ENCODE data around the gene INSIG1. TPM values are rescaled to one million over a fixed set of nuclear protein-coding genes. Genes with fewer than 3 reads are reported as not detected.

The INSIG1 gene
- total RNA-seq, 1 experiment from 2014 or later: 573 TPM

DNA sequence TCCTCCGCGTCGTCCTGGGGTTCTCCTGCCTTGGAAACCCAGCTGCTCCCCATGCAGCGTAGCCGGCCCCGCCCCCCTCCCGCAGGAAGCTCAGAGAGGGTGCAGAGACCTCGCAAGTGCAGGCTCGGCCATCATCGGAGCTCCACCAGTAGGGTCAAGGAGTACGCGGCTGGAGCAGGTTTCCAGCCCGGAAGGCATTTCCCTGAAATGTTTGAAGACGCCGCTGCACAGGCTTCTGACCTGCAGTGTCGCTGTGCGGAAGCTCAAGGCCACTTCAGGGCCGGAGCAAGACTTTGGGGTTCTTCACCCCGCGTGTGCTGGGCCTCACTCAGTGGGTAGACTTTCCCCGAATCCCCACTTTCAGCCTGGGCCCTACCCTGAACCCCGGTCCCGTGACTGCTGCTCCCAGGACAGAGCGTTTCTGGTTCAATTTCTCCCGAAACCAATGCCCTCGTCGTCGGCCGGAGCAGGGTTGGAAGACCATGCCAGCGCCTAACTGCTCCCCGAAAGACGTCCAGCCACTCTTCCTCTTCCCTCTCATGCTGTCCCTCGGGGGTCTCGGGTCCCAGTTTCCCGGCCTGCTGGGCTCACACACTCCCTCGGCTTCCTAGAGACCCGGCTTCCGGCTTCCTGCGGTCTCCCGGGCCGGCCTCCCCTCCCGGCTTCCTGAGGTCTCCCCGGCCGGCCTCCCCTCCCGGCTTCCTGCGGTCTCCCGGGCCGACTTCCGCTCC is 52.1 kb downstream of the INSIG1 start:
- DNase-seq (ENCODE audit: low read depth): no peak

DNA sequence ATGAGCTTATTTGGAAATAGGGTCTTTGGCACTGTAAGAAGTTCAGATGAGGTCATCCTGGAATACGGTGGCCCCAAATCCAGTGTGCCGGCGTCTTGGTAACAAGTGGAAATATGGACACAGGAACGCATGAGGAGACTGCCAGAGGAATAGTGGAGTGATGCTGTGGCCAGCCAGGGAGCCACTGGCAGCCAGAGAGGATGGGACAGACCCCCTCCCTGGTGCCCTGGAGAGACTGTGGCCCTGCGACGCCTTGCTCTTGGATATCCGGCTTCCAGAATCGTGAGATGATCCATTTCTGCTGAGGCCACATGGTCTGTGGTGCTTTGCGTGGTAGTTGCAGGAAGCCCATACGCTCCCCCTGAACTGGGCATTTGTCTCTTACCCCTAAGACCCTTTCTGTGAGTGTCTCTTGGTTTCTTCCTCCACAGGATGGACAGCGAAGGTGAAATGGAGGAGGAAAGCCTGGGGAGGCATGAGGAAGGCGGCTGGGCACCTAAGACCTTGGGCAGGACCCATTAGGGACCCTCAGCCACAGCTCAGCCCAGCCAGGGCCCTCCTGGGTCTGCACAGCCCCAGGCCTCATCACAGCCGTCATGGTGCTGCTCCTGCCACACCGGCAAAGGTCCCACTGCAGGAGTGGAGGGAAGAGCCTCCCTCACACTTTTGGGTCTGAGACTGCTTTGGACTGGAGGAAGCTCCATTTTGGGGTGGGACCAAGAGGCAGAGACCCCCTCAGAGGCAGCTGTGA is 53.6 kb downstream of the INSIG1 start:
- DNase-seq (ENCODE audit: low read depth): no peak

DNA sequence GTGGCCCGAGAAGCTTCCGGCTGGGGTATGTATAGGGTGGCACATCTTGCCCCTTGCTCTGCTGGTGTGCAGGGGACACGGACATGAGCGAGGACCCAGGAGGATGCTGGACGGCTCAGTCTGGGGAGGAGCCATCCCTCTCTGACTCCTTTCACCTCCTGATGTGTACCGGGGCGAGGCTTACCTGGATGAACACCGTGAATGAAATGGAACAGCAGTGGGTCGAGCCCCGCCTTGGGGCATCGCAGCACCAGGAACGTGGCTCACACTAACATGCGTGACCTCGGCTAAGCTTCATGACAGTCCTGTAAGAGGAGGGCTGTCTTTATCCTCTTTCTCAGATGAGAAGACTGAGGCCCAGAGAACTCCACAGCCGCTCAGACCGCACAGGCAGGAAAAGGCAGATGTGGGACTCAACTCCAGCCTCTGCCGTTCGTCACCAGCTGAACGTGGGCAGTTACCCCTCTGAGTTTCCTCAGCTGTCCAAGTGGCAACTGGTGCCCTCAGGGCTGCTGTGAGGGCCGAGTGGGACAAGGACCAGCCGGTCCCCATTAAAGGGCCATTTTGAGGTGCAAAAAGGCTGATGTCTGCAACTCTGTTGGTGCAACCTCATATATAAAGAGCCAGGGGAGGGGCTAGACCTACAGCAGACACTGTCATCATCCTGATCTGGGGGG is 54.5 kb downstream of the INSIG1 start:
- DNase-seq (ENCODE audit: low read depth): no peak

DNA sequence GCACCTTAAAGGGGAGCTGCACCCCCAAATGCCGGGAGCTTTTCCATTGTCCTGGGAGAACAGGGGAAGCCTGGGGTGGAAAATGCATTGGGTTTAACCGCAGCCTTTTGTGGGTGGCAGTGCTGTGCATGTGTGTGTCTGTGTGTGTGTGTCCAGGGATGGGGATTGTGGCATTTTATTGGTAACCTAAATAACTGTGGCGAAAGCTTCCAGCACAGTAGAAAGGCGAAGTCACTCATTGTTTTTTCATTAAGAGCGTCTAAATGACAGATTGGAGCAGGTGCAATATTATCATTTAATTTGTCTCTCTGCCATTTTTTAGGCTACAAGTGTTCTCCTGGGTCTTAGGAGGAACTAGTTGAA is 55.1 kb downstream of the INSIG1 start:
- DNase-seq (ENCODE audit: low read depth): no peak

DNA sequence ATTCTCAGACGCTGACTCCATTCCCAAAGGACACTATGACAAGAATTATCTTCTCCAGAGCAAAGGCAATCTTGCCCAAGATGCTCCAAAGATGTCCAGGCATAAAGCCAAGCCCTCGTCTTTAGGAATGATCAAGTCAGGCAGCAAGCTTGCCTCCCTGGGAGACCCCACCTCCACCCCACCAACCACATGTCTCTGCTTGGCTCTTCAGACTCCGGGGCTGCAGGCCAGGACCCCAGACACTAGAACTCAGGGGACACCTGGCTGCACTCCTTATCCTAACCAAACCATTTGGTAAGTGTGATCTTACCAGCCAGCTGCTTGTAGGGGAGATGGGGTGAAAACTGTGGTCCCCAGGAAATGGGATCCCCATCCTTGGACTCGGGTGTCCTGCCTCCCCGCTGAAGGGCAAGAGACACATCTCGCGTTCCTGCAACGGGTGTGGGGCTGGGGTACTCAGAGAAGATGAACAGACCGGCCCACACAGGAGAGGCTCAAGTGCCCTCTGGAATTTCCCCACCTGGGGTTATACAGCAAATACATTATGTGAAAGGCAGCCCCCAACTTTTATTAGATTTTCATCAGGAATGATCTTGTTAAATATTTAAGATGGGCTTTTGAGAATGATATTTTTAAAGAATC is 55.7 kb downstream of the INSIG1 start:
- no peak for DNase-seq (ENCODE audit: low read depth)

DNA sequence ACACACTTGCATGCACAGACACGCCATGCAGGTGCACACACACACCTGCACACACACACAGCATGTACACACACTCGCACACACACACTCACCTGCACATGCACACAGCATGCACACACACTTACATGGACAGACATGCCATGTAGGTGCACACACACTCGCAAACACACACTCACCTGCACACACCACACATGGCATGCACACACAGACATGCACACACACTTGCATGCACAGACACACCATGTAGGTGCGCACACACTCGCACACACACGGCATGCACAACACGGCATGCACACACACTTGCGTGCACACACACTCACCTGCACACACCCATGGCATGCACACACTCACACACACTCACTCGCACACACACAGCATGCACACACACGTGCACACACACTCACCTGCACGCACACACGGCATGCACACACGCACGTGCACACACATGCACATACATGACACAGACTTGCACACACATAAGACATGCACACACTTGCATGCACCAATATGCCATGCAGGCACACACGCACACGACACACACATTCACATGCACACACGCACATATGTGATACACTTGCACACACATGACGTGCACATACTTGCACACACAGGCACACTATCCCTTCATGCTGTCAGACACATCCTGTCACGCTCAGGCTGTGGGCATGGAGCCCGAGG is 56.8 kb downstream of the INSIG1 start:
- no peak for DNase-seq (ENCODE audit: low read depth)

DNA sequence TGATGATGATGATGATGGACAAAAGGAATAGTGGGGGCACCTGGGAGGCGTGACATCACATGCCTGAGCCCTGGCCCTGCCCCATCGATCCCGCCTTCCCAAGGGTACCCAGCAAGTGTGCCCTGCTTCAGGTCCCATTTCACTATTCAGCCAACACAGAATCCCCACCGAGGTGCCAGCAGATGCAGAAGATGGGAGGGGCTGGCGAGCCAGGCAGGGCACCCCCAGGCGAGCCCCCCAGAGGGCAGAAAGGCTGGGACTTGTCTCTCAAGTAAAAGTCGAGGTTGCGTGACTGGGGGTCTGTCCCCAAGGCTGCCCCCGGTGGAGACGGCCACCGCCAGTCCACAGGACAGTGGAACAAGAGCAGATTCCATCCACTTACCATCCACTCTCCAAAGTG is 57.5 kb downstream of the INSIG1 start:
- DNase-seq (ENCODE audit: low read depth): no peak

DNA sequence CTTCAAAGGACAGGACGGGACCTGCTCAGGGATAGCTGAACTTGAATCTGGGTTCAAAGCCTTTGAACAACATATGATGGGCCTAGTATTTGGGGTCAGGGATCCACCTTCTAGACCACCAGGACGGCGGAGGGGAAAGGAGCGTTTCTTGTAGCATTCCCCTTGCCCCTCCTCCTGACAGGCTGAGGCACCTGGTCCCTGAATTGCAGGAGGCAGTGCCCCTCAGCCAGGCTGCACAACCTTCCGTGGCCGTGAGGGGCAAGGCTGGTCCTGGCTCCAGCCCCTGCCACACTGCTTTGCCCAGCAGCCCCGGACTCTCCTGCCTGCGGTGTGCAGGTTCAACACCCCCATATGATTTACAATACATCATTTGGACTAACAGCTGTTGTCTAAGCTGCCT is 58.1 kb downstream of the INSIG1 start:
- no peak for DNase-seq (ENCODE audit: low read depth)

DNA sequence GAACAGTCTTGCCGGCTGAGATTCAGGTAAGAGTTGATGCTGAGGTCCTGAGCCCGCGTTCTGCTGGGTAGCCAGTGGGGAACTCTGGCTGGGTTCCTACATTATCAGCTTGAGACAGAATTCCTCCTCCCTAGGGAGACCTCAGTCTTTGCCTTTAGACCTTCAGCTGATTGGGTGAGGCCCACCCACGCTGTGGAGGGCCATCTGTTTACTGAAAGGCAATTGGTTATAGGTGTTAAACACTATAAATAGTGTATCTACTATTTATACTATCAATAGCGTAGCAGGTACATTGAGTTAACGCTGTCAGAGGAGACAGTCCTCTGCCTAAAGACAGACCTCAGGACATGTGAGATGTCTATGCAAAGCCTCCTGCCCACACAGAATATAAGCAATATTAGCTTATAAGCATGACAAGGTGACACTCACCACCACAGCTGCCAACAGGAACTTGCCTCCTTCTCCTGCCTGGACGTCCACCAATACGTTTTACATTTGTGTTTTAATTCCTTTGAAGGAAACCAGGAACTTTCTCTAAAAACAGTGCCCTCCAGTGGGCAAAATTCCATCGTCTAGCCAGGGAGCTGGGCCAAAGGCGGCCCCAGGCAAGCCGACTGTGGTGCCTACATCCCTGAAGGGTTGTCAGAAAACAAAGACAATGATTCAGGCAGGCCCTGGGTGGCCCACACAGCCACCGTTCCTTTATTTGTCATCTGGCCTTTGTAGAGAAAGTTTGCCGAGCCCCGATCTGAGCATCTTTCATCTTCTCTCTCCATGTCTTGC is 58.8 kb downstream of the INSIG1 start:
- peak; percentile 43 for DNase-seq (ENCODE audit: low read depth)

DNA sequence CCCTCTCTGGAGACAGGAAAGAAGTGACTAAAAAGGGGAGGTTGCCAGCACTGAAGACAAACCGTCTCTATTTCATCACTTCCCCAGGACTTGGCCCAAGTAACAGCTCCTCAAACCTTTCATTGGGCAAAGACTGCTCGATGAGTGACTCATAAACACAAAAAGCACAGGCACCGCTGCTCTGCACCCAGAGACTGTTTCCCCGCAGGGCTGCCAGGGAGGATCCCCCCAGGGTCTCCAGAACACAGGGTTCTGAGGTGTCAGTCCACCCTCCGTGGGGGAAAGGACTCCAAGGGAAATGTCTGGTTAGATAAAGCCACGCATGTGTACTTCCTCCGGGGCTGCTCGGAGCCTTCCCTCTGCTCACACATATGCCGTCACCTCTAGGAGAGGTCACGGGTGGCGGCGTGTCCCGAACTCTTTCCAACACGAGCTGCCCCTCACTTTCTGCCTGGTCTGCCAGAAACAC is 59.9 kb downstream of the INSIG1 start:
- DNase-seq (ENCODE audit: low read depth): peak; percentile 34

DNA sequence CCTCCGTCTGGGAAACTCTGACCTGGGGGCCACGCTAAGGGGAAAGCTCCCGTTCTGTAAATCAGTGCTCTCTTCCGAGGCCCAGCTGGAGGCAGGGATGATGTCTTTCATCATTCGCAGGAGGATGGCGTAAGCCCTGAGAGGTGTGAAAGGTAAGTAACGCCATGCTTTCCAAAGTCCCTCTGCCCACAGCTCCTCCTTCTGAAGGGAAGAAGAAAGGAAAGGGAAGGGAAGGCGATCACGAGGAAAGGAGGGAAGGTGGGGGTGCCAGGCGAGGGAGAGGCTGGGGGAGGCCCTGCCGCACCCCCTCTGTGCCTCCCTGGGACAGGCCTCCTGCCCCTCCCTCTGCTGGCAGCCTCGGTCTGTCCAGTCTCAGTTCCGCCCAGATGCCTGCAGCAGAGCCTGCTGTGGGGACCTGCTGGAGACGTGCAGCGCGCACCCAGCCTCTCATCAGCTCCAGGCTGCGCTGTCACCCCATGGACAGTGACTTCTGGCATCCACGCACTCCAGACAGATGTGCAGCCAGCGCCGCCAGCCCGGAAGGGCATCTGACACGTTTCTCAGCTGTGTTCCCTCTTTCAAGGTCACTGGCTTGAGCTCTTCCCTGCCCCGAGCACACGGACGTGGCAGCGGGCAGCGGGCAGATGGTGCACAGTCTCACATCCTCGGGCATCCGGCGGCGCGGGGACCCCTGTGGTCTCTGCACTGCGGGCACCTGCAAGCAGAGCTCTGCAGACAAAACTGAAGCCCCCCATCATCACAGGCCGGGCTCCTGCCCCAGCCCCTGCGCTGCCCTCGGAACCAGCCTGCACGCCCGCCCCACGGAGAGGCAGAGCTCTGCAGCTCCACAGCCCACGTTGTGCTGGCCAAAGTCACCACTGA is 60.6 kb downstream of the INSIG1 start:
- no peak for DNase-seq (ENCODE audit: low read depth)

DNA sequence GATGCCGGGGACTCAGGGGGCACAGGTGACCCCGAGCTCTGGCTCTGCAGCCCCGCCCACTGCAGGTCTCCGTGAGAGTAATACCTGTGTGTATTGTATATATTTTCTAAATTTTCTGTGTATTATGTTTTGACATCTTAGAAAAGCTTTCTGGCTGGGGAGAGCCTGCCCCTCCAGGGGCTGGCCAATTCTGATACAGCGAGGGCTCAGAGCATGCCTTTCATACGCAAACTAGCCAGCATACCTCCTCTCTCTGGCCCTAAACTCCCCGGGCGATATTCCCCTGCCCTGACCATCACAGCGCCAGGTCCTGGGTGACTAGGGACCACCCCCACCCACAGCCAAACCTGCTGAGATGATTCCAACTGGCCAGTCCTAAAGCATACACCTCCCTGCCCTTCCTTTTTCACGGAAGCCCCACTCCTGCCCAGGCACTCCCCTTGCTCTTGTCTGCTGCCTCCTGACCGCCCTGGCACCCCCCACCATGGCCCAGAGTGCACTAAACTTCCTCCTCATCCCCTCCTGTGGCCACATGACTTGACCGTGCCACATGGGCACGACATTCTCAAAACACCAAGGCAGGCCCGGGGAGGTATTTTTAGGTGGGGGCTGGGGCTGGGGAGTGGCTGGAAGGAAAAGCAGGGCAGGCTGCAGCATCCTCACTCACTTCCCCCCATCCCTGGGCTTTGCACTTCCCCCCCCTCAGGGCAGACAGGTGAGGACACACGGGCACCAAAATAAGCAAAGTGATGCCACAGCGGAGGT is 61.5 kb downstream of the INSIG1 start:
- DNase-seq (ENCODE audit: low read depth): no peak

Other genes with a start within 250 kb of the INSIG1 start
- gene HTR5A, start 227.6 kb upstream of the INSIG1 start, total RNA-seq (2014; rRNA removed; shearing (Covaris generic)): not detected in 2 replicates
- gene EN2, start 160.3 kb downstream of the INSIG1 start, total RNA-seq (2014; rRNA removed; shearing (Covaris generic)): not detected in 2 replicates
- not detected in 2 replicates for gene CNPY1, start 248.7 kb downstream of the INSIG1 start, total RNA-seq (2014; rRNA removed; shearing (Covaris generic))

All from M059J (cell line).